ENCODE results near the gene SAMSN1.

SAMSN1 gene

GRCh38 chr21:14545906-14546480 lies at the start of gene SAMSN1:
SAMSN1 (minus strand) TSS chr21:14546315; CDS start chr21:14546261, 54 bp downstream.
- DNase-seq = no peak

- DNase-seq = no peak
Observed at GRCh38 chr21:14595449-14595848, 49.3 kb upstream of the SAMSN1 start.

- no peak for DNase-seq
Observed at GRCh38 chr21:14594967-14595366, 48.9 kb upstream of the SAMSN1 start.

- no peak for DNase-seq
Observed at GRCh38 chr21:14593230-14593629, 47.1 kb upstream of the SAMSN1 start.

- DNase-seq = no peak
Observed at GRCh38 chr21:14592296-14593000, 46.3 kb upstream of the SAMSN1 start.

- no peak for DNase-seq
Observed at GRCh38 chr21:14591882-14592281, 45.8 kb upstream of the SAMSN1 start.

- no peak for DNase-seq
Observed at GRCh38 chr21:14591377-14591776, 45.3 kb upstream of the SAMSN1 start.

- DNase-seq = no peak
Observed at GRCh38 chr21:14589855-14590563, 43.9 kb upstream of the SAMSN1 start.

- DNase-seq = no peak
Observed at GRCh38 chr21:14587266-14587665, 41.2 kb upstream of the SAMSN1 start.

GRCh38 chr21:14585122-14585521 lies 39.0 kb upstream of the SAMSN1 start:
- no peak for DNase-seq

GRCh38 chr21:14584357-14585095 lies 38.4 kb upstream of the SAMSN1 start:
- no peak for DNase-seq

GRCh38 chr21:14583629-14584255 lies 37.6 kb upstream of the SAMSN1 start:
- DNase-seq = no peak

- no peak for DNase-seq
Observed at GRCh38 chr21:14582934-14583628, 37.0 kb upstream of the SAMSN1 start.

GRCh38 chr21:14581902-14582457 lies 35.9 kb upstream of the SAMSN1 start:
- DNase-seq = no peak

GRCh38 chr21:14573244-14573643 lies 27.1 kb upstream of the SAMSN1 start:
- DNase-seq = no peak

- DNase-seq = no peak
Observed at GRCh38 chr21:14572204-14572780, 26.2 kb upstream of the SAMSN1 start.

GRCh38 chr21:14569868-14570267 lies 23.8 kb upstream of the SAMSN1 start:
- DNase-seq = no peak

- DNase-seq = no peak
Observed at GRCh38 chr21:14569026-14569621, 23.0 kb upstream of the SAMSN1 start.

- no peak for DNase-seq
Observed at GRCh38 chr21:14567331-14568279, 21.5 kb upstream of the SAMSN1 start.

GRCh38 chr21:14566894-14567293 lies 20.8 kb upstream of the SAMSN1 start:
- no peak for DNase-seq
